Endothelial cell (in vitro differentiated cells): ENCODE measurements around the gene TRAF3IP1. TPM values are rescaled to one million over a fixed set of nuclear protein-coding genes. Genes with fewer than 3 reads are reported as not detected.

Experiments
- DNase-seq: peaks from one replicate; pipeline ENCODE4 v3.0.0; 2021; ENCODE audit warnings: low spot score
- H3K27ac Mint-ChIP-seq: one replicate; pipeline ENCODE4 v1.8.0; 2021; ENCODE audit warnings: mixed read lengths, inconsistent platforms; ENCODE audit not compliant: unreplicated experiment
- H3K27me3 Mint-ChIP-seq: one replicate; pipeline ENCODE4 v1.8.0; 2021; ENCODE audit warnings: mild to moderate bottlenecking, moderate library complexity, mixed read lengths, inconsistent platforms; ENCODE audit not compliant: unreplicated experiment
- H3K36me3 Mint-ChIP-seq: one replicate; pipeline ENCODE4 v1.8.0; 2021; ENCODE audit warnings: mild to moderate bottlenecking, low read depth, mixed read lengths, inconsistent platforms; ENCODE audit not compliant: unreplicated experiment
- H3K4me1 Mint-ChIP-seq: one replicate; pipeline ENCODE4 v1.8.0; 2021; ENCODE audit warnings: mild to moderate bottlenecking, mixed read lengths, inconsistent platforms; ENCODE audit not compliant: unreplicated experiment
- H3K4me3 Mint-ChIP-seq: one replicate; pipeline ENCODE4 v1.8.0; 2021; ENCODE audit warnings: mild to moderate bottlenecking, mixed read lengths, inconsistent platforms; ENCODE audit not compliant: unreplicated experiment
- H3K9me3 Mint-ChIP-seq: one replicate; pipeline ENCODE4 v1.8.0; 2021; ENCODE audit warnings: mixed read lengths, inconsistent platforms; ENCODE audit not compliant: unreplicated experiment
- total RNA-seq: library from RNA; stranded (reverse); fragmentation: NEBNext Ultra II Directional; extraction: Animal tissue kit (Norgen Biotek cat#: 25700); gene quantifications from one replicate; pipeline ENCODE4 v1.2.1, GENCODE V29; 2021; ENCODE audit not compliant: unreplicated experiment
- TF ChIP-seq, protein P1 (sequence below): fragments of 200-600 bp; sonication (generic); IDR thresholded peaks from one replicate; pipeline ENCODE4 v1.5.0; 2021; ENCODE audit warnings: antibody characterized with exemption; ENCODE audit not compliant: unreplicated experiment

TRAF3IP1 gene
- total RNA-seq, 1 donor from 2014 or later, result 17.1 TPM

DNA sequence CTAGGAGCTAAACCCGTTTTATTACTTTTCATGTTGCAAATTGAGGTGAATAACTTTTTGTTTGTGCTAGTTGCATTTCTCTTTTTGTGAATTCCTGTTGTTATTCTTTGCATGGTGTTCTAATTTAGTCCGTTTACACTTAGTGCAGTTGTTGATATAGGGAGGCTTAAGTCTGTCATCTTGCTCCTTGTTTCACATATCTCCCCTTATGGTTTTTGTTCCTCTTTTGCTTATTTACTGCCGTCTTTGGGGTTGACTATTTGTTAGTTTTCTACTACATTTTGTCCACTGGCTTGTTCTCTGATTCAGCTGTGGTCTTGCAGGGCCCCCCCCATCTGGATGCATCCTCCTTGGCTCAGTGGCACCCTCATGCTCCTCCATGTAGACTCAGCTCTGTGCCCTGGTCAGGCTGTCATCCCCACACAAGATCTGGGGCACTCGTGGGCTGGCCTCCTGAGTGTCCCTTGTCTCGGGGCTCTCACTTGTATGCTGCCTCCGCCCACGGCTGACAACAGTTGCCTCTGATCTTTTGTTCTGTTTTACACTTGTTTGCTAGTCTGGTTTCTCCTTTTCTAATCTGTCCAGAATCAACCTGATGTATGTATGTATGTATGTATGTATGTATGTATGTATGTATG lies 63.5 kb downstream of the TRAF3IP1 start:
- H3K4me3 Mint-ChIP-seq, result peak overlapping the region; percentile 2

DNA sequence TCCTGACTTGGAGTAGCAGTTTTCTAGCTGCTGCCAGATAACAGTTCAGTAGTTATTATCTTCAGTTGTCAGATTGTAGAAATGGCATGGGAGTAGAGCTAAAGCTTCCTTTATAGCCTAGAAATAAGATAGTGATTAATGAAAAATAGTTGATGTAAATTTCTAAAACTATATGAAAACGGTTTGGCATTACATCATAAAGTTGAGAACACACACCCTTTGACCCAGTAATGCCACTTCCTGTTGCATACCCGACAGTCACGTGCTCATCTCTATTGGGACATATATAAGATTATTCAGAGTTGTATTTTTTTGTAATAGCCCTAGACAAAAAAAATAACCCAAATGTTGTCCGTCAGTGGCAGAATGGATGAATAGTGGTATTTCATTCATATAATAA lies 67.0 kb downstream of the TRAF3IP1 start:
- H3K27ac Mint-ChIP-seq, result no peak overlapping the region

More for the DNA sequence above, 63.5 kb downstream of the TRAF3IP1 start:
- no peak for DNase-seq
- H3K27me3 Mint-ChIP-seq, result peaks cover 3% of the 10 kb centered on the region
- H3K27ac Mint-ChIP-seq, result peak overlapping the region; percentile 45
- TF ChIP-seq, protein P1, sequence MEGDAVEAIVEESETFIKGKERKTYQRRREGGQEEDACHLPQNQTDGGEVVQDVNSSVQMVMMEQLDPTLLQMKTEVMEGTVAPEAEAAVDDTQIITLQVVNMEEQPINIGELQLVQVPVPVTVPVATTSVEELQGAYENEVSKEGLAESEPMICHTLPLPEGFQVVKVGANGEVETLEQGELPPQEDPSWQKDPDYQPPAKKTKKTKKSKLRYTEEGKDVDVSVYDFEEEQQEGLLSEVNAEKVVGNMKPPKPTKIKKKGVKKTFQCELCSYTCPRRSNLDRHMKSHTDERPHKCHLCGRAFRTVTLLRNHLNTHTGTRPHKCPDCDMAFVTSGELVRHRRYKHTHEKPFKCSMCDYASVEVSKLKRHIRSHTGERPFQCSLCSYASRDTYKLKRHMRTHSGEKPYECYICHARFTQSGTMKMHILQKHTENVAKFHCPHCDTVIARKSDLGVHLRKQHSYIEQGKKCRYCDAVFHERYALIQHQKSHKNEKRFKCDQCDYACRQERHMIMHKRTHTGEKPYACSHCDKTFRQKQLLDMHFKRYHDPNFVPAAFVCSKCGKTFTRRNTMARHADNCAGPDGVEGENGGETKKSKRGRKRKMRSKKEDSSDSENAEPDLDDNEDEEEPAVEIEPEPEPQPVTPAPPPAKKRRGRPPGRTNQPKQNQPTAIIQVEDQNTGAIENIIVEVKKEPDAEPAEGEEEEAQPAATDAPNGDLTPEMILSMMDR, result no peak
- peaks cover 12% of the 10 kb centered on the region for H3K4me1 Mint-ChIP-seq
- peaks cover 18% of the 10 kb centered on the region for H3K36me3 Mint-ChIP-seq
- H3K9me3 Mint-ChIP-seq, result no peaks in the 10 kb centered on the region

DNA sequence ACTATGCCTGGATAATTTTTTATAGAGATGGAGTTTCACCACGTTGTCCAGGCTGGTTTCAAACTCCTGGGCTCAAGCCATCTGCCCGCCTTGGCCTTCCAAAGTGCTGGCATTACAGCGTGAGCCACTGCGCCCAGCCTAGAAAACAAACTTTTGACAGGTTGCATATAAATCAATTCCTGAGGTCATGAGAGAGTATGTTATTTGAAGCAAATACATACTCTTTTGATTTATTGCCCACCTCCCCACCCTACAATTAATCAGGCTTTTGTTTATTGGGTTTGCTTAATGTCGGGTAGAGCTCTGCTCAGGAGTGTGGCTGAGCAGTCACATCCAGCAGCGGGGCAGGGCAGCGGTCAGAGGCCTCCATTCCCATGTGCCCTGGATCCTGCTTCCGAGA lies 68.5 kb downstream of the TRAF3IP1 start:
- peaks cover 5% of the 10 kb centered on the region for H3K36me3 Mint-ChIP-seq
- H3K4me3 Mint-ChIP-seq, result no peak overlapping the region
- no peak for DNase-seq
- peaks cover 10% of the 10 kb centered on the region for H3K4me1 Mint-ChIP-seq
- peaks cover 1% of the 10 kb centered on the region for H3K27me3 Mint-ChIP-seq
- TF ChIP-seq, protein P1, result no peak
- H3K9me3 Mint-ChIP-seq, result no peaks in the 10 kb centered on the region
- no peak overlapping the region for H3K27ac Mint-ChIP-seq

More for the DNA sequence above, 67.0 kb downstream of the TRAF3IP1 start:
- no peaks in the 10 kb centered on the region for H3K9me3 Mint-ChIP-seq
- TF ChIP-seq, protein P1, result no peak
- peaks cover 18% of the 10 kb centered on the region for H3K36me3 Mint-ChIP-seq
- peaks cover 10% of the 10 kb centered on the region for H3K4me1 Mint-ChIP-seq
- peaks cover 3% of the 10 kb centered on the region for H3K27me3 Mint-ChIP-seq
- DNase-seq, result no peak
- no peak overlapping the region for H3K4me3 Mint-ChIP-seq

DNA sequence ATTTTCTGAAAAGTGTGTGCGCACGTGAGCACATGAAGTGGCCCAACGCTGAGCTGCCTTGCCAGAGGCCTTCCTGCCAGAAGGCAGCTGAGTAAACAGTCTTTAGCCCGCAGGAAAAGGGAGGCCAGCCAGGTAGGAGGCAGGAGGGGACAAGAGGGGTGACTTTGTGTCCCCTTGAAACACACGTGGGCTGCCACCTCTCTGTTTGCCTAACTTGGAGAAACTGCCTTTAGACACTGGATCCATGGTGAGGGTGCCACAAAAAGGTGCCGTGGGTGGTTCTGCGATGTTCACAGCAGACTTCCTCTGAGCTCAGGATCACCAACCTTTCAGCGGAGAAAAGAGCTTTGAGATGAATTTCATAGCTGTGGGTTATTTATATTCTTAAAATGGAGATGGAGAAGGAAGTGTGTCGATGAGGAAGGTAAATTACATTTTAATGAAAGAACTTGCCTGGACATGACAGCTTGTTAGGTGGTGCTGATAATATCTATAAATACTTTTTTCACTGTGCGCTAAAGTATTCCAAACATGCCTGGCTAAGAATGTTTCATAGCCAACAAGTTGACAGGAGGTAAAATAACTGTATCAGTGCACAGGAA lies 69.8 kb downstream of the TRAF3IP1 start:
- Mint-ChIP-seq H3K9me3 (no peaks in the 10 kb centered on the region), H3K27me3 (peaks cover 1% of the 10 kb centered on the region), H3K27ac (peak overlapping the region; percentile 70), H3K4me3 (no peak overlapping the region), H3K4me1 (peaks cover 10% of the 10 kb centered on the region), H3K36me3 (no peaks in the 10 kb centered on the region)
- peak; percentile 35 for DNase-seq
- TF ChIP-seq, protein P1, result no peak

DNA sequence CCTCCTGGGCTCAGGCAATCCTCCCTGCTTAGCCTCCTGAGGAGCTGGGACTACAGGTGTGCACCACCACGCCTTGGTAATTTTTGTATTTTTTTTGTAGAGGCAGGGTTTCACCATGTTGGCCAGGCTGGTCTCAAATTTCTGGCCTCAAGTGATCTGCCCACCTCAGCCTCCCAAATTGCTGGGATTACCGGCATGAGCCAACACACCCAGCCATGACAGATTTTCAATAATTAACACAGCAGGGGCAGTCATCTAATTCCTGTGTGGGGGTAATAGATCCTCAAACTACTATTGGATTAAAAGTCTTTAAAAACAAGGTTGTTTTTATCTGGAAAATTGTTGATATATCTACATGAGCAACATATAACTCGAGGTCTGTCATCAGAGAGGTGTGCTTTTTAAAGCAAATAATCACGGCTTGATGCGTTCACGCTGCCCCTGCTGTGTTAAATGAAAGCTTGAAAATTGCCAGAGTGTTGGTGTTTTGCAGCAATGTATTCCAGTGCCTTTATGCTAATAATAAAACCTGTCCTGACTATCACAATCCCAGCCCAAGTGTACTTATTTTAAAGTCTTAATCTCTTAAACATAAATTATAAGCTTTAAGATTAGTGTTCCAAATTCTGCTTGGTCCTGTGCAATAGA lies 70.8 kb downstream of the TRAF3IP1 start:
- peaks cover 10% of the 10 kb centered on the region for H3K4me1 Mint-ChIP-seq
- no peak overlapping the region for H3K27ac Mint-ChIP-seq
- no peaks in the 10 kb centered on the region for H3K36me3 Mint-ChIP-seq
- peaks cover 1% of the 10 kb centered on the region for H3K27me3 Mint-ChIP-seq
- TF ChIP-seq, protein P1, result no peak
- no peak for DNase-seq
- no peaks in the 10 kb centered on the region for H3K9me3 Mint-ChIP-seq
- no peak overlapping the region for H3K4me3 Mint-ChIP-seq
